NCI-H146 (cell line): ENCODE measurements around the gene TAT.
A peak's percentile ranks its signal among the peaks of the same experiment; 100 is the strongest.
"Not testable (repeated sequence)": the region's sequence is repeated elsewhere in the genome, so short reads cannot be mapped to it uniquely, and the experiment has no call there.

ENCODE experiments used
- DNase-seq: peaks from one replicate; lab custom pipeline; 2025; lab: John Stamatoyannopoulos, UW

The TAT gene

GRCh38 chr16:71576971-71577370, at the start of gene TAT:
Gene TAT, minus strand, starts transcription at chr16:71577092. Its CDS starts 677 bp downstream, at chr16:71576415.
- no peak for DNase-seq

GRCh38 chr16:71626018-71626857, 49.3 kb upstream of the TAT start, which contains the start of gene MARVELD3:
Gene MARVELD3, plus strand, starts transcription at chr16:71626184. Its CDS starts 46 bp downstream, at chr16:71626230.
- DNase-seq = peak; percentile 79

GRCh38 chr16:71625113-71625850, 48.4 kb upstream of the TAT start:
- DNase-seq = no peak

- no peak for DNase-seq
These were observed 46.7 kb upstream of the TAT start for GRCh38 chr16:71623597-71623996.

GRCh38 chr16:71622088-71622487, 45.2 kb upstream of the TAT start:
- no peak for DNase-seq

GRCh38 chr16:71618429-71618828, 41.5 kb upstream of the TAT start:
- no peak for DNase-seq

GRCh38 chr16:71614956-71615355, 38.1 kb upstream of the TAT start:
- not testable (repeated sequence) for DNase-seq

GRCh38 chr16:71610936-71611871, 34.3 kb upstream of the TAT start:
- peak; percentile 66 for DNase-seq

- no peak for DNase-seq
These were observed 33.6 kb upstream of the TAT start for GRCh38 chr16:71610447-71610846.

- DNase-seq = no peak
These were observed 32.2 kb upstream of the TAT start for GRCh38 chr16:71609066-71609465.

- no peak for DNase-seq
These were observed 23.9 kb upstream of the TAT start for GRCh38 chr16:71600822-71601221.

- not testable (repeated sequence) for DNase-seq
These were observed 21.5 kb upstream of the TAT start for GRCh38 chr16:71598426-71598825.

GRCh38 chr16:71595340-71595826, 18.5 kb upstream of the TAT start:
- DNase-seq = not testable (repeated sequence)

GRCh38 chr16:71594000-71594646, 17.2 kb upstream of the TAT start:
- DNase-seq = no peak

- DNase-seq = no peak
These were observed 16.4 kb upstream of the TAT start for GRCh38 chr16:71593048-71593999.

GRCh38 chr16:71591917-71592316, 15.0 kb upstream of the TAT start:
- DNase-seq = no peak

GRCh38 chr16:71590584-71590983, 13.7 kb upstream of the TAT start:
- DNase-seq = no peak

- DNase-seq = not testable (repeated sequence)
These were observed 13.2 kb upstream of the TAT start for GRCh38 chr16:71590071-71590470.

GRCh38 chr16:71589334-71589733, 12.4 kb upstream of the TAT start:
- not testable (repeated sequence) for DNase-seq

GRCh38 chr16:71585318-71585703, 8.4 kb upstream of the TAT start:
- DNase-seq = no peak
